ENCODE data around the gene PGLYRP1. TPM values are rescaled to one million over a fixed set of nuclear protein-coding genes. Genes with fewer than 3 reads are reported as not detected.

PGLYRP1 gene
- total RNA-seq, 1 experiment from 2014 or later = not detected

DNA sequence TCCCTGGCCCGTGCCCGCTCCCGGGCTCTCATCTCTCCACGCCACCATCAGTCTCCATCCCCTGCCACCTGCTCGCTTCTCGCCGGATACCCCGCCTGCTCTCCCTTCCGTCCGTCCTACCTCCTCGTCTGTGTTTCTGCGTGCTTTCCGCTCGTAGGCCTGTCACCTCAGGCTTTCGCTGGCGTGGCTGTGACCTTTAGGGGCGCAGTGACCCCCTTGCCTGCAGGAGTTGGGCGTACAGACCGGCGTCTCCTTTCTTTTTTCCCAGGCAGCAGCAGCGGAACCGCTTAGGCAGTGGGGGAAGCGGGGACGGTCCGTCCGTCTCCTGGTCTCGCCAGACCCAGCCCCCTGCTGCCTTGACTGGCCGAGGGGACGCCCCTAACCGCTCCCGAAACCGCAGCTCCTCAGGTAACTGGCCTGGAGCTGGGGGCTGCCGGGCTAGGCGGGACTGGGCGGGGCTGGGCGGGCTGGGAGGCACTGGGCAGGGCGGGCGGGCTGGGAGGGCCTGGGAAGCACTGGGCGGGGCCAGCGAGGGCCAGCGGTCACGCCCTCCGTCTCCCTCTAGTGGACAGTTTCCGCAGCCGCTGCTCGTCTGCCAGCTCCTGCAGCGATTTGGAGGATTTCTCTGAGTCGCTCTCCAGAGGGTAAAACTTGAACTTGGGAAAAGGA lies 6.3 kb downstream of the PGLYRP1 start:
- RAD21 ChIA-PET (ENCODE audit: low non-redundant PET in 1 of 2, low total read pairs in 2 of 2, uncharacterized antibody in 2 of 2, unreplicated experiment in 2 of 2) = no interaction called here

More for the DNA sequence above, 6.3 kb downstream of the PGLYRP1 start:
- DNase-seq (ENCODE audit: low read depth, low spot score) (peak; percentile 45), ATAC-seq (peak; percentile 92)
- Histone ChIP-seq H3K9me2 (ENCODE audit: insufficient read depth) (no peaks in the 10 kb centered on the region), H3K4me2 (ENCODE audit: low read length) (0 out of 2 replicates have a peak overlapping the region, but pooled peaks have one; percentile 14), H4K20me1 (ENCODE audit: insufficient read depth) (no peaks in the 10 kb centered on the region), H3K9me3 (ENCODE audit: control insufficient read depth in 1 of 2, insufficient read depth in 1 of 2, low read depth in 1 of 2, low read length in 2 of 2) (no peaks in the 10 kb centered on the region), H3K9ac (ENCODE audit: low read length) (no peak overlapping the region), H3K4me1 (ENCODE audit: control insufficient read depth in 1 of 2, insufficient read depth in 2 of 2, low read length in 2 of 2) (peaks cover 3 to 14% of the 10 kb centered on the region in 2 experiments; a peak in 3 of 4 replicates), H3K36me3 (ENCODE audit: control insufficient read depth in 1 of 2, insufficient read depth in 2 of 2, low read length in 2 of 2) (no peaks in the 10 kb centered on the region), H3K27ac (ENCODE audit: low read depth, low read length) (no peak overlapping the region; the same call in 1 of the 2 replicates), H3K27me3 (ENCODE audit: insufficient read depth, low read length) (no peaks in the 10 kb centered on the region), H2AFZ (ENCODE audit: low read depth, low read length, poor library complexity, severe bottlenecking) (no peak overlapping the region), H3K4me3 (replicated peaks in 1 of 2; ENCODE audit: low read depth in 1 of 2, low read length in 2 of 2) (no peak overlapping the region), H3K79me2 (ENCODE audit: insufficient read depth, low read length) (no peaks in the 10 kb centered on the region)
- no TSS peak for BruUV-seq (replicated peaks)
- peak; percentile 59 for TF ChIP-seq RAD21 (IDR thresholded peaks at IDR 0.05; ENCODE audit: low read depth)
- TF ChIP-seq, protein P1, sequence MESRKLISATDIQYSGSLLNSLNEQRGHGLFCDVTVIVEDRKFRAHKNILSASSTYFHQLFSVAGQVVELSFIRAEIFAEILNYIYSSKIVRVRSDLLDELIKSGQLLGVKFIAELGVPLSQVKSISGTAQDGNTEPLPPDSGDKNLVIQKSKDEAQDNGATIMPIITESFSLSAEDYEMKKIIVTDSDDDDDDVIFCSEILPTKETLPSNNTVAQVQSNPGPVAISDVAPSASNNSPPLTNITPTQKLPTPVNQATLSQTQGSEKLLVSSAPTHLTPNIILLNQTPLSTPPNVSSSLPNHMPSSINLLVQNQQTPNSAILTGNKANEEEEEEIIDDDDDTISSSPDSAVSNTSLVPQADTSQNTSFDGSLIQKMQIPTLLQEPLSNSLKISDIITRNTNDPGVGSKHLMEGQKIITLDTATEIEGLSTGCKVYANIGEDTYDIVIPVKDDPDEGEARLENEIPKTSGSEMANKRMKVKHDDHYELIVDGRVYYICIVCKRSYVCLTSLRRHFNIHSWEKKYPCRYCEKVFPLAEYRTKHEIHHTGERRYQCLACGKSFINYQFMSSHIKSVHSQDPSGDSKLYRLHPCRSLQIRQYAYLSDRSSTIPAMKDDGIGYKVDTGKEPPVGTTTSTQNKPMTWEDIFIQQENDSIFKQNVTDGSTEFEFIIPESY (IDR thresholded peaks at IDR 0.05; ENCODE audit: extremely low read depth, insufficient replicate concordance, low read length) = no peak
- TF ChIP-seq, protein P2, sequence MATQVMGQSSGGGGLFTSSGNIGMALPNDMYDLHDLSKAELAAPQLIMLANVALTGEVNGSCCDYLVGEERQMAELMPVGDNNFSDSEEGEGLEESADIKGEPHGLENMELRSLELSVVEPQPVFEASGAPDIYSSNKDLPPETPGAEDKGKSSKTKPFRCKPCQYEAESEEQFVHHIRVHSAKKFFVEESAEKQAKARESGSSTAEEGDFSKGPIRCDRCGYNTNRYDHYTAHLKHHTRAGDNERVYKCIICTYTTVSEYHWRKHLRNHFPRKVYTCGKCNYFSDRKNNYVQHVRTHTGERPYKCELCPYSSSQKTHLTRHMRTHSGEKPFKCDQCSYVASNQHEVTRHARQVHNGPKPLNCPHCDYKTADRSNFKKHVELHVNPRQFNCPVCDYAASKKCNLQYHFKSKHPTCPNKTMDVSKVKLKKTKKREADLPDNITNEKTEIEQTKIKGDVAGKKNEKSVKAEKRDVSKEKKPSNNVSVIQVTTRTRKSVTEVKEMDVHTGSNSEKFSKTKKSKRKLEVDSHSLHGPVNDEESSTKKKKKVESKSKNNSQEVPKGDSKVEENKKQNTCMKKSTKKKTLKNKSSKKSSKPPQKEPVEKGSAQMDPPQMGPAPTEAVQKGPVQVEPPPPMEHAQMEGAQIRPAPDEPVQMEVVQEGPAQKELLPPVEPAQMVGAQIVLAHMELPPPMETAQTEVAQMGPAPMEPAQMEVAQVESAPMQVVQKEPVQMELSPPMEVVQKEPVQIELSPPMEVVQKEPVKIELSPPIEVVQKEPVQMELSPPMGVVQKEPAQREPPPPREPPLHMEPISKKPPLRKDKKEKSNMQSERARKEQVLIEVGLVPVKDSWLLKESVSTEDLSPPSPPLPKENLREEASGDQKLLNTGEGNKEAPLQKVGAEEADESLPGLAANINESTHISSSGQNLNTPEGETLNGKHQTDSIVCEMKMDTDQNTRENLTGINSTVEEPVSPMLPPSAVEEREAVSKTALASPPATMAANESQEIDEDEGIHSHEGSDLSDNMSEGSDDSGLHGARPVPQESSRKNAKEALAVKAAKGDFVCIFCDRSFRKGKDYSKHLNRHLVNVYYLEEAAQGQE (IDR thresholded peaks at IDR 0.05; ENCODE audit: low read depth) = no peak
- TF ChIP-seq, protein P3, sequence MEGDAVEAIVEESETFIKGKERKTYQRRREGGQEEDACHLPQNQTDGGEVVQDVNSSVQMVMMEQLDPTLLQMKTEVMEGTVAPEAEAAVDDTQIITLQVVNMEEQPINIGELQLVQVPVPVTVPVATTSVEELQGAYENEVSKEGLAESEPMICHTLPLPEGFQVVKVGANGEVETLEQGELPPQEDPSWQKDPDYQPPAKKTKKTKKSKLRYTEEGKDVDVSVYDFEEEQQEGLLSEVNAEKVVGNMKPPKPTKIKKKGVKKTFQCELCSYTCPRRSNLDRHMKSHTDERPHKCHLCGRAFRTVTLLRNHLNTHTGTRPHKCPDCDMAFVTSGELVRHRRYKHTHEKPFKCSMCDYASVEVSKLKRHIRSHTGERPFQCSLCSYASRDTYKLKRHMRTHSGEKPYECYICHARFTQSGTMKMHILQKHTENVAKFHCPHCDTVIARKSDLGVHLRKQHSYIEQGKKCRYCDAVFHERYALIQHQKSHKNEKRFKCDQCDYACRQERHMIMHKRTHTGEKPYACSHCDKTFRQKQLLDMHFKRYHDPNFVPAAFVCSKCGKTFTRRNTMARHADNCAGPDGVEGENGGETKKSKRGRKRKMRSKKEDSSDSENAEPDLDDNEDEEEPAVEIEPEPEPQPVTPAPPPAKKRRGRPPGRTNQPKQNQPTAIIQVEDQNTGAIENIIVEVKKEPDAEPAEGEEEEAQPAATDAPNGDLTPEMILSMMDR (IDR thresholded peaks at IDR 0.05 in 2 of 3, conservative IDR thresholded peaks at IDR 0.05 in 1 of 3; ENCODE audit: borderline replicate concordance in 1 of 3, insufficient read depth in 1 of 3, low read depth in 2 of 3, low read length in 2 of 3) = peak; percentile 52 to 79 (median 64)
- ChIA-PET CTCF (interaction anchor here (0.6 to 2.1 kb wide), 15 partner anchors 10 to 1971 kb away, joined by 3 to 19 read pairs (median 4); partner anchors contain the start of genes CCDC61, FOXA3, IRF2BP1 and NANOS2), POLR2A (no interaction called here)
- intact Hi-C loops (cut with micrococcal nuclease) = loop anchor here (5.0 kb wide), 1 partner anchor 104 kb away; the partner anchor contains the start of gene NANOS2

All from HCT116 (cell line).